ENCODE data around the gene GPR151. TPM values are rescaled to one million over a fixed set of nuclear protein-coding genes. Genes with fewer than 3 reads are reported as not detected.

The GPR151 gene
- total and polyA plus RNA-seq, 9 of the 15 experiments (the other 6 are each of a cell fraction or from before 2014, with no cell fraction given): 0.06 TPM; not detected in 8

DNA sequence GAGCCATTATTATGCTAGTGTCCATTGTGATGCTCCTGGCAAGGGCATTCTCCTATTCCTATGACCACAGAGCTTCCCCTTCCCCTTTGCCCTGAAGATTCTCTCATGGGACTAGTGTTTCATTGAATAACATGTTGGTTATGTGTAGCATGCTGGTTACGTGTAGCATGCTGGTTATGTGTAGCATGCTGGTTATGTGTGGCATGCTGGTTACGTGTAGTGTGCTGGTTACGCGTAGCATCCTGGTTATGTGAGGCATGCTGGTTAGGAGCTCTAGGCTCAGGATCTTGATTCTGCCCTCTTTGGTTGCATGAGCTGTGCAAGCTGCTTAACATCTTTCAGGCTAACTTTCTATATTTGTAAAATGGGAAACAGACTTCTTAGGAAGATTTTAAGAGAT, 46.5 kb upstream of the GPR151 start:
- 1% methylated on average over 4 of the region's 4 CpGs for WGBS (ENCODE audit: insufficient coverage, low coverage, missing lambda C conversion rate)
- POLR2A ChIA-PET: interaction anchor here (0.6 to 1.2 kb wide), 3 partner anchors 17 to 397 kb away, joined by 3 read pairs; no protein-coding TSS in a partner anchor
- no peak for ATAC-seq

DNA sequence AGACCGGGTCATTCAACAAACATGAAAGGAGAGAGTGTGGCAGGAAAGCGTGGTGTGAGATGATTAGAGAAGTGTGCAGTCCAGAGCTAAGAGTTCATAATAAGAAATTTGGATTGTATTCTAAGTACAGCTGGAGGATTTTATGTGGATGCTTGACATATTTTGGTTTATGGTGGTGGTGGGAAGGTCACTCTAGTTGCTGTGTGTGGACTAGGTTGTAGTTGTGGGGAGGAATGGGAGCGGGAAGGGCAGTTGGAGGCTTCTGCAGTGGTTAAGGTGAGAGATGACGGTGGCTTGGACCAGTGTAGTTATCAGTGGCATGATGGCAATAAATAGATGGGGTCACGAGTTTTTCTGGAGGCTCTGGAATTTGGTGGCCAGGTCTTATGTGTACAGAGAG, 45.7 kb upstream of the GPR151 start:
- intact Hi-C loops (cut with micrococcal nuclease): no loop called here
- no TSS peak for BruUV-seq (replicated peaks)
- Histone ChIP-seq H3K27me3 (ENCODE audit: control insufficient read depth in 2 of 2, insufficient read depth in 2 of 2, low read length in 2 of 2) (no peaks in the 10 kb centered on the region), H3K9me1 (ENCODE audit: control insufficient read depth, insufficient read depth, low read length) (no peaks in the 10 kb centered on the region), H3K27ac (ENCODE audit: extremely low read depth, low read depth, low read length) (no peak overlapping the region), H4K20me1 (replicated peaks; ENCODE audit: control insufficient read depth, insufficient read depth, low read length) (no peaks in the 10 kb centered on the region), H3K4me2 (ENCODE audit: insufficient read depth, low read length) (no peak overlapping the region), H3K79me2 (ENCODE audit: control insufficient read depth, insufficient read depth, low read length) (no peaks in the 10 kb centered on the region), H2AFZ (ENCODE audit: low read depth, low read length) (no peak overlapping the region), H3K36me3 (ENCODE audit: control insufficient read depth, insufficient read depth, low read length) (no peaks in the 10 kb centered on the region), H3K9ac (ENCODE audit: insufficient read depth in 1 of 2, low read depth in 2 of 2, low read length in 2 of 2) (no peak overlapping the region), H3K4me3 (no peak overlapping the region), H3K4me1 (replicated peaks in 1 of 2; ENCODE audit: control insufficient read depth in 2 of 2, insufficient read depth in 2 of 2, low read length in 2 of 2) (no peaks in the 10 kb centered on the region), H3K9me3 (replicated peaks; ENCODE audit: control insufficient read depth, insufficient read depth, low read depth, low read length) (no peaks in the 10 kb centered on the region)
- ATAC-seq (no peak), DNase-seq (ENCODE audit: extremely low read depth in 1 of 4, low spot score in 3 of 4) (no peak), FAIRE-seq (no peak)
- in situ Hi-C loops (cut with MboI): no loop called here
- TF ChIP-seq, protein P1, sequence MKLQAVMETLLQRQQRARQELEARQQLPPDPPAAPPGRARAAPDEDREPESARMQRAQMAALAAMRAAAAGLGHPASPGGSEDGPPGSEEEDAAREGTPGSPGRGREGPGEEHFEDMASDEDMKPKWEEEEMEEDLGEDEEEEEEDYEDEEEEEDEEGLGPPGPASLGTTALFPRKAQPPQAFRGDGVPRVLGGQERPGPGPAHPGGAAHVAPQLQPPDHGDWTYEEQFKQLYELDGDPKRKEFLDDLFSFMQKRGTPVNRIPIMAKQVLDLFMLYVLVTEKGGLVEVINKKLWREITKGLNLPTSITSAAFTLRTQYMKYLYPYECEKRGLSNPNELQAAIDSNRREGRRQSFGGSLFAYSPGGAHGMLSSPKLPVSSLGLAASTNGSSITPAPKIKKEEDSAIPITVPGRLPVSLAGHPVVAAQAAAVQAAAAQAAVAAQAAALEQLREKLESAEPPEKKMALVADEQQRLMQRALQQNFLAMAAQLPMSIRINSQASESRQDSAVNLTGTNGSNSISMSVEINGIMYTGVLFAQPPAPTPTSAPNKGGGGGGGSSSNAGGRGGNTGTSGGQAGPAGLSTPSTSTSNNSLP (IDR thresholded peaks at IDR 0.05; ENCODE audit: borderline replicate concordance, low read depth, low read length): no peak
- TF ChIP-seq ZNF121 (CRISPR knock-in tag; conservative IDR thresholded peaks at IDR 0.05): no peak
- TF ChIP-seq, protein P2, sequence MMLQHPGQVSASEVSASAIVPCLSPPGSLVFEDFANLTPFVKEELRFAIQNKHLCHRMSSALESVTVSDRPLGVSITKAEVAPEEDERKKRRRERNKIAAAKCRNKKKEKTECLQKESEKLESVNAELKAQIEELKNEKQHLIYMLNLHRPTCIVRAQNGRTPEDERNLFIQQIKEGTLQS (IDR thresholded peaks at IDR 0.05): no peak
- TF ChIP-seq, protein P2 (CRISPR knock-in tag; conservative IDR thresholded peaks at IDR 0.05): no peak
- no peak for TF ChIP-seq MAFG (tag; conservative IDR thresholded peaks at IDR 0.05)
- TF ChIP-seq EWSR1 (IDR thresholded peaks at IDR 0.05; ENCODE audit: borderline replicate concordance, low read depth, partially characterized antibody): no peak
- TF ChIP-seq FOXK2 (conservative IDR thresholded peaks at IDR 0.05 in 1 of 2, IDR thresholded peaks at IDR 0.05 in 1 of 2; ENCODE audit: low read depth in 2 of 2): no peak
- TF ChIP-seq SRSF3 (IDR thresholded peaks at IDR 0.05; ENCODE audit: insufficient read depth, low read length): no peak
- WGBS (ENCODE audit: insufficient coverage, low coverage, missing lambda C conversion rate): 0% methylated on average over 5 of the region's 5 CpGs
- CTCF ChIA-PET (ENCODE audit: low intra/inter-chr PET ratio): no interaction called here
- POLR2A ChIA-PET: no interaction called here

More for the DNA sequence above, 46.5 kb upstream of the GPR151 start:
- intact Hi-C loops (cut with micrococcal nuclease) (no loop called here), in situ Hi-C loops (cut with MboI) (no loop called here)
- Histone ChIP-seq H3K4me3 (no peak overlapping the region), H3K9me1 (ENCODE audit: control insufficient read depth, insufficient read depth, low read length) (no peaks in the 10 kb centered on the region), H4K20me1 (replicated peaks; ENCODE audit: control insufficient read depth, insufficient read depth, low read length) (no peaks in the 10 kb centered on the region), H3K4me2 (ENCODE audit: insufficient read depth, low read length) (no peak overlapping the region), H3K9me3 (replicated peaks; ENCODE audit: control insufficient read depth, insufficient read depth, low read depth, low read length) (no peaks in the 10 kb centered on the region), H3K4me1 (replicated peaks in 1 of 2; ENCODE audit: control insufficient read depth in 2 of 2, insufficient read depth in 2 of 2, low read length in 2 of 2) (no peaks in the 10 kb centered on the region), H3K79me2 (ENCODE audit: control insufficient read depth, insufficient read depth, low read length) (no peaks in the 10 kb centered on the region), H3K27ac (ENCODE audit: extremely low read depth, low read depth, low read length) (no peak overlapping the region), H3K27me3 (ENCODE audit: control insufficient read depth in 2 of 2, insufficient read depth in 2 of 2, low read length in 2 of 2) (no peaks in the 10 kb centered on the region), H3K9ac (ENCODE audit: insufficient read depth in 1 of 2, low read depth in 2 of 2, low read length in 2 of 2) (no peak overlapping the region), H2AFZ (ENCODE audit: low read depth, low read length) (no peak overlapping the region), H3K36me3 (ENCODE audit: control insufficient read depth, insufficient read depth, low read length) (no peaks in the 10 kb centered on the region)
- no TSS peak for BruUV-seq (replicated peaks)
- CTCF ChIA-PET (ENCODE audit: low intra/inter-chr PET ratio): no interaction called here
- DNase-seq (ENCODE audit: extremely low read depth in 1 of 4, low spot score in 3 of 4): no peak
- no peak for FAIRE-seq
- TF ChIP-seq DNMT1 (IDR thresholded peaks at IDR 0.05) (no peak), NR2C2 (CRISPR knock-in tag; IDR thresholded peaks at IDR 0.05) (no peak), NR2C2 (tag; IDR thresholded peaks at IDR 0.05) (no peak)

All from K562 (cell line).